MCF 10A (cell line): ENCODE measurements around the gene TYRP1. TPM values are rescaled to one million over a fixed set of nuclear protein-coding genes. Genes with fewer than 3 reads are reported as not detected.
"Not testable (repeated sequence)": the region's sequence is repeated elsewhere in the genome, so short reads cannot be mapped to it uniquely, and the experiment has no call there.

Experiments
- BruUV-seq: library from RNA; stranded (reverse); fragments of 400-500 nt; replicated peaks from 2 replicates; lab custom pipeline; 2021; lab: Mats Ljungman, UMichigan
- CTCF ChIA-PET: fragments of 300-600 bp; sonication (Branson Sonifier 250); formaldehyde crosslinking; extraction: SDS; loops from one replicate; lab custom pipeline; 2021; ENCODE audit warnings: antibody characterized with exemption, inconsistent platforms; lab: Yijun Ruan, JAX
- POLR2A ChIA-PET: fragments of 300-600, 350-650 bp; sonication (Branson Sonifier 250); formaldehyde crosslinking; extraction: SDS; loops from one replicate; lab custom pipeline; 2020; ENCODE audit warnings: antibody characterized with exemption, inconsistent platforms; lab: Yijun Ruan, JAX
- DNase-seq: peaks from one replicate; pipeline ENCODE4 v3.0.0-alpha.2; 2018; ENCODE audit not compliant: unreplicated experiment
- H3K27ac Mint-ChIP-seq: one replicate; pipeline ENCODE4 v1.8.0; 2022; ENCODE audit warnings: mild to moderate bottlenecking, low read depth, mixed read lengths; ENCODE audit not compliant: unreplicated experiment
- H3K27me3 Mint-ChIP-seq: one replicate; pipeline ENCODE4 v1.8.0; 2022; ENCODE audit warnings: mixed read lengths; ENCODE audit not compliant: insufficient read depth, unreplicated experiment
- H3K36me3 Mint-ChIP-seq: one replicate; pipeline ENCODE4 v1.8.0; 2022; ENCODE audit warnings: mild to moderate bottlenecking, moderate library complexity, mixed read lengths; ENCODE audit not compliant: insufficient read depth, unreplicated experiment
- H3K4me1 Mint-ChIP-seq: one replicate; pipeline ENCODE4 v1.8.0; 2022; ENCODE audit warnings: mixed read lengths; ENCODE audit not compliant: insufficient read depth, unreplicated experiment
- H3K4me3 Mint-ChIP-seq: one replicate; pipeline ENCODE4 v1.8.0; 2022; ENCODE audit warnings: mild to moderate bottlenecking, moderate library complexity, mixed read lengths; ENCODE audit not compliant: unreplicated experiment
- H3K9me3 Mint-ChIP-seq: one replicate; pipeline ENCODE4 v1.8.0; 2022; ENCODE audit warnings: mixed read lengths; ENCODE audit not compliant: unreplicated experiment
- intact Hi-C: fragments of 100-400 bp; cut with micrococcal nuclease; formaldehyde crosslinking; loops from 2 replicates; pipeline ENCODE4 v1.14.1; 2022
- total RNA-seq: library from RNA; stranded (reverse); gene quantifications from 2 replicates; pipeline ENCODE4 v1.2.3, GENCODE V29; 2022
- TF ChIP-seq, protein P1 (sequence below): fragments of 200-600 bp; IDR thresholded peaks from one replicate; pipeline ENCODE4 v1.8.0; 2022; ENCODE audit warnings: antibody characterized with exemption, mild to moderate bottlenecking; ENCODE audit not compliant: unreplicated experiment

The TYRP1 gene
- total RNA-seq, 1 experiment from 2014 or later: not detected

DNA sequence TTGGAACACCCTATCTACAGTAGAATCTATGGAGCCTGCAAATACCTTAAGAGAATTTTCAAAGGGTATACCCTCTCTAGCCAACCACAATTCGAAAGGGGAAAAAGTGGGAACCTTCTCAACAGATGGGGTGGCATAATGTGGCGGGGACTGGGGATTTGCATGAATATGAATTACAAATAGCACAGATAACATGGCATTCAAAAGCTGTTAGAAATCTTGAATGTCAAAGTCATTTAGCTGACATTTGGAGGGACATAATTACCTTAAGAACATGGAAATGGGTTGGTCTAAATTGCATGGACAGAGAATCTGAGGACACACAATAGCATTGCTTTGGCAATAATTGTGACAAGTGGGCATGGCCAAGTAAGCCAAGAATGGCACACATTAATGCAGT, 23.2 kb upstream of the TYRP1 start:
- H3K4me1 Mint-ChIP-seq: no peaks in the 10 kb centered on the region
- peaks cover 13% of the 10 kb centered on the region for H3K27me3 Mint-ChIP-seq
- POLR2A ChIA-PET: no interaction called here
- intact Hi-C loops: no loop called here
- H3K4me3 Mint-ChIP-seq: no peak overlapping the region
- DNase-seq: no peak
- BruUV-seq: no TSS peak
- H3K36me3 Mint-ChIP-seq: no peaks in the 10 kb centered on the region
- H3K9me3 Mint-ChIP-seq: no peaks in the 10 kb centered on the region
- CTCF ChIA-PET: interaction anchor here (0.5 kb wide), 1 partner anchor 50 kb away, joined by 4 read pairs; no protein-coding TSS in a partner anchor
- no peak overlapping the region for H3K27ac Mint-ChIP-seq
- TF ChIP-seq, protein P1, sequence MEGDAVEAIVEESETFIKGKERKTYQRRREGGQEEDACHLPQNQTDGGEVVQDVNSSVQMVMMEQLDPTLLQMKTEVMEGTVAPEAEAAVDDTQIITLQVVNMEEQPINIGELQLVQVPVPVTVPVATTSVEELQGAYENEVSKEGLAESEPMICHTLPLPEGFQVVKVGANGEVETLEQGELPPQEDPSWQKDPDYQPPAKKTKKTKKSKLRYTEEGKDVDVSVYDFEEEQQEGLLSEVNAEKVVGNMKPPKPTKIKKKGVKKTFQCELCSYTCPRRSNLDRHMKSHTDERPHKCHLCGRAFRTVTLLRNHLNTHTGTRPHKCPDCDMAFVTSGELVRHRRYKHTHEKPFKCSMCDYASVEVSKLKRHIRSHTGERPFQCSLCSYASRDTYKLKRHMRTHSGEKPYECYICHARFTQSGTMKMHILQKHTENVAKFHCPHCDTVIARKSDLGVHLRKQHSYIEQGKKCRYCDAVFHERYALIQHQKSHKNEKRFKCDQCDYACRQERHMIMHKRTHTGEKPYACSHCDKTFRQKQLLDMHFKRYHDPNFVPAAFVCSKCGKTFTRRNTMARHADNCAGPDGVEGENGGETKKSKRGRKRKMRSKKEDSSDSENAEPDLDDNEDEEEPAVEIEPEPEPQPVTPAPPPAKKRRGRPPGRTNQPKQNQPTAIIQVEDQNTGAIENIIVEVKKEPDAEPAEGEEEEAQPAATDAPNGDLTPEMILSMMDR: no peak

DNA sequence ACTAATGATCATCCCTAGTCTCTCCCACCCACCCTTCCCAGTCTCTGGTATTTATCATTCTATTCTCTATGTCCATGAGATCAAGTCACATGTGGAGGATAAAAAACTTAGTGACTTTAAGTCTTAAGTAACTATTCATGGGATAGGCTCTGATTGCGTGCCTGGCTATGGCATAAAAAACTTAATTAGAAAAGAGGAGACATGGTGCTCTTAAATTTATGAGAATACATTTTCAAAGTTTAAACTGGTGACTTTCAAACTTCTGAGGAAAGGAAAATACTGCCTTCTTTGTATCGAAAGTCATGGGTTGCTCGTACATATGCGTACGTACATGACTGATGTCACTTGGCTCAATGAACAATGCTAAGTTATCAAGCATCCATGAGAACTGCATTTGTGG, 18.2 kb upstream of the TYRP1 start:
- Mint-ChIP-seq H3K27me3 (peaks cover 7% of the 10 kb centered on the region), H3K9me3 (no peaks in the 10 kb centered on the region), H3K4me3 (no peak overlapping the region), H3K4me1 (peaks cover 3% of the 10 kb centered on the region), H3K36me3 (no peaks in the 10 kb centered on the region), H3K27ac (no peak overlapping the region)
- intact Hi-C loops: no loop called here
- no peak for DNase-seq
- ChIA-PET CTCF (no interaction called here), POLR2A (no interaction called here)
- TF ChIP-seq, protein P1: no peak
- BruUV-seq: no TSS peak

DNA sequence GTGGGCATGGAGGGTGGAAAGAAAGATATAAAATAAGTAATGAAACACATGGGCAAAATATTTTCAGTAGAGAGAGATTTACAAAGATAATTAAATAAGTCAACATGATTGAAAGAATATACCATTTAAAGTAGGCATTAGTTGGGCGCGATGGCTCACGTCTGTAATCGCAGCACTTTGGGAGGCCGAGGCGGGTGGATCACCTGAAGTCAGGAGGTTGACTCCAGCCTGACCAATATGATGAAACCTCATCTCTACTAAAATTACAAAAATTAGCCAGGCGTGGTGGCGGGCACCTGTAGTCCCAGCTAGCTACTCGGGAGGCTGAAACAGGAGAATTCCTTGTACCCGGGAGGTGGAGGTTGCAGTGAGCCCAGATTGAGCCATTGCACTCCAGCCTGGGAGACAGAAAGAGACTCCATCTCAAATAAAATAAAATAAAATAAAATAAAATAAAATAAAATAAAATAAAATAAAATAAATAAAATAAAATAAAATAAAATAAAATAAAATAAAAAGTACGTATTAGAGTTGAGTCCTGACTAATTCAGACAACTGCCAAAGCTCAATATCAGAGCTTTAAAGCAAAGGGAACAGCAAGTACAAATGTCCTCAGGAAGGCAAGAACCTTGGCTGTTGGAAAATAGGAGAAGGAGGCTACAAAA, 15.6 kb upstream of the TYRP1 start:
- H3K27ac Mint-ChIP-seq, H3K36me3 Mint-ChIP-seq, H3K4me3 Mint-ChIP-seq, DNase-seq, intact Hi-C loops, BruUV-seq, H3K9me3 Mint-ChIP-seq: not testable (repeated sequence)
- Mint-ChIP-seq H3K4me1 (peaks cover 16% of the 10 kb centered on the region), H3K27me3 (peaks cover 11% of the 10 kb centered on the region)
- ChIA-PET CTCF (interaction anchor here (0.7 to 0.9 kb wide), 2 partner anchors 19 to 808 kb away, joined by 3 read pairs; no protein-coding TSS in a partner anchor), POLR2A (interaction anchor here (0.9 kb wide), 1 partner anchor 16 kb away, joined by 3 read pairs; no protein-coding TSS in a partner anchor)

DNA sequence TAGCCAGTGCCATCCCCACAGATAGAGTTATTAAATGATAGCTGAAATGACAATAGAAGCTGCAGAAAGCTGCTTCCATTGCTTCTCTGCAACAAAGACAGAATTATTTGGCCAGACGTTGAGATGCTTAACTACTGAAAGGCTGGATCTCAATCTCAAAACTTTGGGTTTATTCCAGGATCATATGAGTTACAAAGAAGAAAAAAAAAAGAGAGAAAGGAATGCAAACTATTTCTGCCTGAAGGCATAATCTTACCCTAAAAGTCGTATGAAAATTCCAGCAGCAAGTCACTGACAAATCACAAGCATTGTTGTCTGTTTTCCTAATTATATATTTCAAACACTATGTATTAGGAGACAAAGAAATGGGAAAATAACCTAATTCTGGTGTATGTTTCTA, 12.8 kb upstream of the TYRP1 start:
- BruUV-seq: no TSS peak
- intact Hi-C loops: no loop called here
- peaks cover 21% of the 10 kb centered on the region for H3K27me3 Mint-ChIP-seq
- TF ChIP-seq, protein P1: no peak
- H3K4me3 Mint-ChIP-seq: no peak overlapping the region
- ChIA-PET CTCF (no interaction called here), POLR2A (no interaction called here)
- no peak for DNase-seq
- H3K36me3 Mint-ChIP-seq: no peaks in the 10 kb centered on the region
- H3K9me3 Mint-ChIP-seq: peaks cover 8% of the 10 kb centered on the region
- peaks cover 16% of the 10 kb centered on the region for H3K4me1 Mint-ChIP-seq
- no peak overlapping the region for H3K27ac Mint-ChIP-seq
